DOHH2 (cell line): ENCODE data around the gene RPS6KA6.

ENCODE experiments used
- EZH2phosphoT487 ChIP-seq: fragments of 200-600 bp; sonication (generic); IDR thresholded peaks from 2 replicates; pipeline ENCODE4 v1.6.1; 2017; ENCODE audit warnings: borderline replicate concordance, mild to moderate bottlenecking, antibody characterized with exemption, low read length, moderate library complexity, mixed read lengths
- TF ChIP-seq, protein P1 (sequence below): fragments of 200-600 bp; sonication (generic); IDR thresholded peaks from one replicate; pipeline ENCODE4 v1.5.1; 2014; ENCODE audit warnings: antibody characterized with exemption, mild to moderate bottlenecking, low read depth, low read length; ENCODE audit not compliant: poor library complexity, severe bottlenecking

DNA sequence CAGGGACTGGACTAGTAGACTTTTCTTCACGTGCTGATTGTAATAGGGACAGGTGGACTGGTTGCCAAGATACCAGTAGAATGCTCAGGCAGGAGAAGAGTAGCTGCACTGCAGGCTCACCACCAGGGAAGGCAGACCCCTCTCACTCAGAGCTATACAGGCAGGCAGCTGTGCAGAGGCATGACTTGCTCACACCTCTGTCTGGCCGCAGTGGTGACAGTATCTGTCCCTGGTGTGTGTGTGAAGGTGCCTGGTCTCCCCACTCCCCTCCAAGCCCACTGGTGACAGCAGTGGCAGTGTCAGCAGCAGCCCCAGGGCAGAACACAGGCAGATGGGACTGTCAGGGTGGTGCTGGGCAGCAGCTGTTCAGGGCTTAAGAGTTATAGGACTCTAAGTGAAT is 140.7 kb downstream of the RPS6KA6 start:
- TF ChIP-seq, protein P1, sequence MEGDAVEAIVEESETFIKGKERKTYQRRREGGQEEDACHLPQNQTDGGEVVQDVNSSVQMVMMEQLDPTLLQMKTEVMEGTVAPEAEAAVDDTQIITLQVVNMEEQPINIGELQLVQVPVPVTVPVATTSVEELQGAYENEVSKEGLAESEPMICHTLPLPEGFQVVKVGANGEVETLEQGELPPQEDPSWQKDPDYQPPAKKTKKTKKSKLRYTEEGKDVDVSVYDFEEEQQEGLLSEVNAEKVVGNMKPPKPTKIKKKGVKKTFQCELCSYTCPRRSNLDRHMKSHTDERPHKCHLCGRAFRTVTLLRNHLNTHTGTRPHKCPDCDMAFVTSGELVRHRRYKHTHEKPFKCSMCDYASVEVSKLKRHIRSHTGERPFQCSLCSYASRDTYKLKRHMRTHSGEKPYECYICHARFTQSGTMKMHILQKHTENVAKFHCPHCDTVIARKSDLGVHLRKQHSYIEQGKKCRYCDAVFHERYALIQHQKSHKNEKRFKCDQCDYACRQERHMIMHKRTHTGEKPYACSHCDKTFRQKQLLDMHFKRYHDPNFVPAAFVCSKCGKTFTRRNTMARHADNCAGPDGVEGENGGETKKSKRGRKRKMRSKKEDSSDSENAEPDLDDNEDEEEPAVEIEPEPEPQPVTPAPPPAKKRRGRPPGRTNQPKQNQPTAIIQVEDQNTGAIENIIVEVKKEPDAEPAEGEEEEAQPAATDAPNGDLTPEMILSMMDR, result no peak
- no peak for TF ChIP-seq EZH2phosphoT487
